ENCODE measurements around the gene CDH23.

CDH23 gene

GRCh38 chr10:71863203-71863602, 466.5 kb downstream of the CDH23 start:
- H3K27me3 ChIP-seq (ENCODE audit: control insufficient read depth, insufficient read depth, low read length): no peaks in the 10 kb centered on the region
- no peak overlapping the region for H3K9ac ChIP-seq
- peaks cover 13% of the 10 kb centered on the region for H3K4me1 ChIP-seq
- no peak overlapping the region for H3K4me2 ChIP-seq (ENCODE audit: low read length)
- H2AFZ ChIP-seq: no peak overlapping the region
- no peaks in the 10 kb centered on the region for H3K79me2 ChIP-seq
- no peak overlapping the region for H3K4me3 ChIP-seq (ENCODE audit: low read depth, low read length)
- TF ChIP-seq, protein P1, sequence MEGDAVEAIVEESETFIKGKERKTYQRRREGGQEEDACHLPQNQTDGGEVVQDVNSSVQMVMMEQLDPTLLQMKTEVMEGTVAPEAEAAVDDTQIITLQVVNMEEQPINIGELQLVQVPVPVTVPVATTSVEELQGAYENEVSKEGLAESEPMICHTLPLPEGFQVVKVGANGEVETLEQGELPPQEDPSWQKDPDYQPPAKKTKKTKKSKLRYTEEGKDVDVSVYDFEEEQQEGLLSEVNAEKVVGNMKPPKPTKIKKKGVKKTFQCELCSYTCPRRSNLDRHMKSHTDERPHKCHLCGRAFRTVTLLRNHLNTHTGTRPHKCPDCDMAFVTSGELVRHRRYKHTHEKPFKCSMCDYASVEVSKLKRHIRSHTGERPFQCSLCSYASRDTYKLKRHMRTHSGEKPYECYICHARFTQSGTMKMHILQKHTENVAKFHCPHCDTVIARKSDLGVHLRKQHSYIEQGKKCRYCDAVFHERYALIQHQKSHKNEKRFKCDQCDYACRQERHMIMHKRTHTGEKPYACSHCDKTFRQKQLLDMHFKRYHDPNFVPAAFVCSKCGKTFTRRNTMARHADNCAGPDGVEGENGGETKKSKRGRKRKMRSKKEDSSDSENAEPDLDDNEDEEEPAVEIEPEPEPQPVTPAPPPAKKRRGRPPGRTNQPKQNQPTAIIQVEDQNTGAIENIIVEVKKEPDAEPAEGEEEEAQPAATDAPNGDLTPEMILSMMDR (IDR thresholded peaks at IDR 0.05): no peak
- no peaks in the 10 kb centered on the region for H3K9me3 ChIP-seq (ENCODE audit: control insufficient read depth, low read length)
- no peak overlapping the region for H3K27ac ChIP-seq
- H3K36me3 ChIP-seq (ENCODE audit: control insufficient read depth, insufficient read depth, low read length): no peaks in the 10 kb centered on the region

DNA sequence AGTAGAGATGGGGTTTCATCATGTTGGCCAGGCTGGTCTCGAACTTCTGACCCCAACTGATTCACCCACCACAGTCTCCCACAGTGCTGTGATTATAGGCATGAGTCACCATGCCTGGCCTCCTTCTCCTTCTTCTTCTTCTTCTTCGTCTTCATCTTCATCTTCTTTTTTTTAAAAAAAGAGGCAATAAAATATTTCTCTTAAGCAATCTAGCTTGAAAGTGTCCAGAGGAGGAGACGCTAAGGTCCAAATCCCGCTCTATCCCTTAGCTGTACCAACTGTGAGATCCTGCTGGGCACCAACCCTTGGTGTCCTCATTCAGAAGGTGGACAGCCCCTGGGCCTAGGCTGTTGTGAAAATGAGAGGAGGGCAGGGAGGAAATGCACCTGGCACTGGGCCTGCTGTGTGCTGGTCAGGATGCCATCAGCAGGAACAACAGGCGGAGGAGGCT, 468.2 kb downstream of the CDH23 start:
- H3K9me3 ChIP-seq (ENCODE audit: control insufficient read depth, low read length): no peaks in the 10 kb centered on the region
- TF ChIP-seq, protein P1 (IDR thresholded peaks at IDR 0.05): no peak
- H3K4me1 ChIP-seq: peaks cover 12% of the 10 kb centered on the region

More for the DNA sequence above, 468.2 kb downstream of the CDH23 start:
- Histone ChIP-seq H3K4me2 (ENCODE audit: low read length) (no peak overlapping the region), H3K36me3 (ENCODE audit: control insufficient read depth, insufficient read depth, low read length) (no peaks in the 10 kb centered on the region), H3K9ac (no peak overlapping the region), H3K79me2 (no peaks in the 10 kb centered on the region), H3K4me3 (ENCODE audit: low read depth, low read length) (no peak overlapping the region), H3K27ac (no peak overlapping the region), H3K27me3 (ENCODE audit: control insufficient read depth, insufficient read depth, low read length) (no peaks in the 10 kb centered on the region), H2AFZ (no peak overlapping the region)
